GM23338 (cell line): Measurements from ENCODE around the gene LURAP1L. TPM values are rescaled to one million over a fixed set of nuclear protein-coding genes. Genes with fewer than 3 reads are reported as not detected.

Source experiments
- ATAC-seq: fragments of 200-7000 bp; cut with Tn5 transposase; 3 replicates; pipeline ENCODE4 v1.9.1; 2020
- DNase-seq: peaks from one replicate; pipeline ENCODE4 v3.0.0-alpha.2; 2015; ENCODE audit warnings: low spot score
- H2AFZ ChIP-seq: fragments of 200-600 bp; sonication (generic); 2 replicates; pipeline ENCODE4 v1.8.0; 2016; ENCODE audit warnings: antibody characterized with exemption, mild to moderate bottlenecking, moderate library complexity
- H3F3A ChIP-seq: fragments of 200-600 bp; sonication (generic); replicated peaks from 2 replicates; pipeline ENCODE4 v1.8.0; 2017; ENCODE audit warnings: antibody characterized with exemption, mixed run types, low read depth
- H3K27ac ChIP-seq: fragments of 200-600 bp; sonication (generic); 2 replicates; pipeline ENCODE4 v1.6.1; 2016; ENCODE audit warnings: low read depth
- H3K27me3 ChIP-seq: fragments of 200-600 bp; sonication (generic); 2 replicates; pipeline ENCODE4 v1.8.0; 2016; ENCODE audit warnings: mild to moderate bottlenecking, mixed run types, moderate library complexity; ENCODE audit not compliant: insufficient read depth
- H3K36me3 ChIP-seq: fragments of 200-600 bp; sonication (generic); 2 replicates; pipeline ENCODE4 v1.8.0; 2016; ENCODE audit warnings: mild to moderate bottlenecking; ENCODE audit not compliant: insufficient read depth
- H3K4me1 ChIP-seq: fragments of 200-600 bp; sonication (generic); 2 replicates; pipeline ENCODE4 v1.8.0; 2016; ENCODE audit warnings: mild to moderate bottlenecking, moderate library complexity; ENCODE audit not compliant: insufficient read depth
- H3K4me2 ChIP-seq: fragments of 200-600 bp; sonication (generic); 2 replicates; pipeline ENCODE4 v1.7.1; 2017; ENCODE audit warnings: mixed run types
- H3K4me3 ChIP-seq: fragments of 200-600 bp; sonication (generic); 2 replicates; pipeline ENCODE4 v1.6.1; 2016; ENCODE audit warnings: mixed run types
- H3K79me2 ChIP-seq: fragments of 200-600 bp; sonication (generic); replicated peaks from 2 replicates; pipeline ENCODE4 v1.8.0; 2017; ENCODE audit warnings: mild to moderate bottlenecking; ENCODE audit not compliant: insufficient read depth
- H3K9me2 ChIP-seq: fragments of 200-600 bp; sonication (generic); 2 replicates; pipeline ENCODE4 v1.8.0; 2017; ENCODE audit not compliant: insufficient read depth
- H4K20me1 ChIP-seq: fragments of 200-600 bp; sonication (generic); replicated peaks from 2 replicates; pipeline ENCODE4 v1.8.0; 2017; ENCODE audit warnings: mild to moderate bottlenecking; ENCODE audit not compliant: insufficient read depth
- H3K27ac Mint-ChIP-seq: 2 replicates; pipeline ENCODE4 v1.8.0; 2020; ENCODE audit warnings: inconsistent platforms, mild to moderate bottlenecking, moderate library complexity, mixed read lengths
- H3K27me3 Mint-ChIP-seq: 3 replicates; pipeline ENCODE4 v1.8.0; 2022; ENCODE audit warnings: low read depth, mild to moderate bottlenecking, moderate library complexity, mixed read lengths, inconsistent platforms; ENCODE audit not compliant: insufficient read depth, poor library complexity
- H3K36me3 Mint-ChIP-seq: 3 replicates; pipeline ENCODE4 v1.8.0; 2021; ENCODE audit warnings: low read depth, mild to moderate bottlenecking, inconsistent platforms, moderate library complexity, mixed read lengths
- H3K4me1 Mint-ChIP-seq: 3 replicates; pipeline ENCODE4 v1.8.0; 2020; ENCODE audit warnings: mild to moderate bottlenecking, inconsistent platforms, mixed read lengths
- H3K4me3 Mint-ChIP-seq: 3 replicates; pipeline ENCODE4 v1.8.0; 2021; ENCODE audit warnings: moderate library complexity, mild to moderate bottlenecking, inconsistent platforms, mixed read lengths
- H3K9me3 Mint-ChIP-seq: 3 replicates; pipeline ENCODE4 v1.8.0; 2020; ENCODE audit warnings: moderate library complexity, mild to moderate bottlenecking, inconsistent platforms, mixed read lengths
- EZH2phosphoT487 ChIP-seq: fragments of 200-600 bp; sonication (generic); IDR thresholded peaks from one replicate; pipeline ENCODE4 v1.8.1; 2018; ENCODE audit warnings: antibody characterized with exemption; ENCODE audit not compliant: unreplicated experiment
- NANOG ChIP-seq: IDR thresholded peaks from 2 replicates; pipeline ENCODE4 v1.6.1; 2016; ENCODE audit warnings: antibody characterized with exemption, borderline replicate concordance
- STAT1 ChIP-seq: IDR thresholded peaks from one replicate; pipeline ENCODE4 v1.6.1; 2016; ENCODE audit warnings: antibody characterized with exemption; ENCODE audit not compliant: unreplicated experiment
- ZNF331 ChIP-seq: fragments of 250-450 bp; sonication (Bioruptor Pico); IDR thresholded peaks from 2 replicates; pipeline ENCODE4 v1.5.0; 2020; ENCODE audit warnings: low read depth, mild to moderate bottlenecking, moderate library complexity
- polyA plus RNA-seq: library from polyadenylated mRNA; unstranded; fragments of >200 nt; fragmentation: Nextera tagmentation; extraction: Ambion mirVana; gene quantifications from 2 replicates; pipeline ENCODE4 v1.2.1, GENCODE V29; 2016
- total RNA-seq: library from RNA; depleted of rRNA; stranded (reverse); fragments of >200 nt; shearing (Covaris generic); gene quantifications from 2 replicates; pipeline ENCODE4 v1.2.3, GENCODE V29; 2014
- TF ChIP-seq, protein P1 (sequence below): fragments of 250-450 bp; sonication (Bioruptor Pico); IDR thresholded peaks from 2 replicates; pipeline ENCODE4 v1.5.0; 2020; ENCODE audit warnings: mild to moderate bottlenecking, moderate library complexity
- TF ChIP-seq, protein P2 (sequence below), 2 experiments: fragments of 200-600 bp in 1 of 2; sonication (generic) in 1 of 2; conservative IDR thresholded peaks; 2 replicates each; pipeline versions ENCODE4 v1.5.1 to v1.6.1; 2016 to 2017; ENCODE audit warnings: antibody characterized with exemption in 2 of 2, low read depth in 2 of 2, mild to moderate bottlenecking in 2 of 2, moderate library complexity in 1 of 2
- TF ChIP-seq, protein P3 (sequence below): IDR thresholded peaks from one replicate; pipeline ENCODE4 v1.6.1; 2018; ENCODE audit warnings: antibody characterized with exemption; ENCODE audit not compliant: unreplicated experiment

LURAP1L gene
- total and polyA plus RNA-seq, 2 experiments from 2014 or later, result 1.2 to 1.6 TPM

DNA sequence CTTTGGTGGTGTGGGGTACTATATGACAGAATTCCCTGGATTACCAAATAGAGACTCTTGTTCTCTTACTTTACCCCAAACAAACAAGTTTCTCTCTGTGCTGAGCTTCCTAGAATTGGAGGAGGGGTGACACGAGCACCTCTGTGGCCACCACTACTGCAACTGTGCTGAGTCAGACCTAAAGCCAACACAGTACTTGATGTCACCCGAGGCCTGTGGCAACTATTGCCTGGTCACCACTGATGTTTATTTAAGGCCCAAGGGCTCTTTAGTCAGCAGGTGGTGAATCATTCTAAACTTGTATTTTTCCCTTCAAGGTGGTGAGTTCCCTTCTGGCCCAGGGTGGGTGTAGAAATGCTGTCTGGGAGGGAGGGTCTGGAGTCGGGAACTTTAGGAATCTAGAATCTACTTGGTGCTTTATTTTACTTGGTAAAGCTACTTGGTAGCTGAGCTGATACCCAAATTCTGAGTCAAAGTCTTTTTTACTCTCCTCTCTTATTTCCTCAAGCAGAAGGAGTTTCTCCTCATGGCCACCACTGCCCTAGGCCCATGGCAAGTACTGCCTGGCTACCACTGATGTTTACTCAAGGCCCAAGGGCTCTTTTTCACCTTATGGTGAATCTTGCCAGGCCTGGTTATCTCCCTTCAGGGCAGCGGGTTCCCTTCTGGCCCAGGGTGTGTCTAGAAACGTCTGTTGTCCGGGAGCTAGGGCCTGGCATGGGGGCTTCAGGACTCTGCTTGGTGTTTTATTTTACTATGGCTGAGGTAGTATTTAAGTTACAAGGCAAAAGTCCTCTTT is 9.8 kb downstream of the LURAP1L start:
- Histone ChIP-seq H4K20me1 (no peaks in the 10 kb centered on the region), H3K79me2 (no peaks in the 10 kb centered on the region)

DNA sequence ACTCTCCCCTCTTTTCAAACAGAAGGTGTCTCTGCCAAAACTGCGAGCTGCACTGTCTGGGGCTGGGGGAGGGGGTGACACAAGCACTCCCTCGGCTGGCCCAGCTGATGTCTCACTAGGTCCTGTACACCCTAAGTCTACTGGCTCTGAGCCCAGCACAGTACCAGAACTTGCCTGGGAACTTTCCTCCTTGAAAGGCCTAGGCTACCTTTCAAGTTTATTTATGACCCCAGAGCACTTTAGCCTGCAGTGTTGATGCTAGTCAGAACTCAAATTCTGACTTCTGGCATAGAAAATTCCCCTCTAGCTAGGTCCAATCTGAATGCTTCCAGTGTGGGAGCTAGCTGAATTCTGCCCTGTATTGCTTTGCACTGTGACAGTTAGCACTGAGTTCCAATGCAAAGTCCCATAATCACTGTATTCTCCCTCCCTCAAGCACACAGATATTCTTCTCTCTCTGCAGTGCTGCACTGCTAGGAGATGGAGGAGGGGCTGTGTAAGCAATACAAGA is 10.5 kb downstream of the LURAP1L start:
- H3K27me3 Mint-ChIP-seq, result peaks cover 5% of the 10 kb centered on the region
- H3K4me3 Mint-ChIP-seq, result no peak overlapping the region
- Histone ChIP-seq H3K27me3 (no peaks in the 10 kb centered on the region), H3K4me1 (no peaks in the 10 kb centered on the region), H3K4me3 (no peak overlapping the region), H3K9me2 (no peaks in the 10 kb centered on the region), H3F3A (no peaks in the 10 kb centered on the region), H3K79me2 (no peaks in the 10 kb centered on the region), H3K36me3 (no peaks in the 10 kb centered on the region), H2AFZ (no peak overlapping the region), H4K20me1 (no peaks in the 10 kb centered on the region), H3K4me2 (no peak overlapping the region), H3K27ac (no peak overlapping the region)
- H3K9me3 Mint-ChIP-seq, result no peaks in the 10 kb centered on the region
- no peaks in the 10 kb centered on the region; the same call in 2 of the 3 replicates for H3K4me1 Mint-ChIP-seq
- no peak for ATAC-seq
- no peak overlapping the region for H3K27ac Mint-ChIP-seq
- H3K36me3 Mint-ChIP-seq, result no peaks in the 10 kb centered on the region
- DNase-seq, result no peak
- TF ChIP-seq NANOG, result no peak
- TF ChIP-seq, protein P1, sequence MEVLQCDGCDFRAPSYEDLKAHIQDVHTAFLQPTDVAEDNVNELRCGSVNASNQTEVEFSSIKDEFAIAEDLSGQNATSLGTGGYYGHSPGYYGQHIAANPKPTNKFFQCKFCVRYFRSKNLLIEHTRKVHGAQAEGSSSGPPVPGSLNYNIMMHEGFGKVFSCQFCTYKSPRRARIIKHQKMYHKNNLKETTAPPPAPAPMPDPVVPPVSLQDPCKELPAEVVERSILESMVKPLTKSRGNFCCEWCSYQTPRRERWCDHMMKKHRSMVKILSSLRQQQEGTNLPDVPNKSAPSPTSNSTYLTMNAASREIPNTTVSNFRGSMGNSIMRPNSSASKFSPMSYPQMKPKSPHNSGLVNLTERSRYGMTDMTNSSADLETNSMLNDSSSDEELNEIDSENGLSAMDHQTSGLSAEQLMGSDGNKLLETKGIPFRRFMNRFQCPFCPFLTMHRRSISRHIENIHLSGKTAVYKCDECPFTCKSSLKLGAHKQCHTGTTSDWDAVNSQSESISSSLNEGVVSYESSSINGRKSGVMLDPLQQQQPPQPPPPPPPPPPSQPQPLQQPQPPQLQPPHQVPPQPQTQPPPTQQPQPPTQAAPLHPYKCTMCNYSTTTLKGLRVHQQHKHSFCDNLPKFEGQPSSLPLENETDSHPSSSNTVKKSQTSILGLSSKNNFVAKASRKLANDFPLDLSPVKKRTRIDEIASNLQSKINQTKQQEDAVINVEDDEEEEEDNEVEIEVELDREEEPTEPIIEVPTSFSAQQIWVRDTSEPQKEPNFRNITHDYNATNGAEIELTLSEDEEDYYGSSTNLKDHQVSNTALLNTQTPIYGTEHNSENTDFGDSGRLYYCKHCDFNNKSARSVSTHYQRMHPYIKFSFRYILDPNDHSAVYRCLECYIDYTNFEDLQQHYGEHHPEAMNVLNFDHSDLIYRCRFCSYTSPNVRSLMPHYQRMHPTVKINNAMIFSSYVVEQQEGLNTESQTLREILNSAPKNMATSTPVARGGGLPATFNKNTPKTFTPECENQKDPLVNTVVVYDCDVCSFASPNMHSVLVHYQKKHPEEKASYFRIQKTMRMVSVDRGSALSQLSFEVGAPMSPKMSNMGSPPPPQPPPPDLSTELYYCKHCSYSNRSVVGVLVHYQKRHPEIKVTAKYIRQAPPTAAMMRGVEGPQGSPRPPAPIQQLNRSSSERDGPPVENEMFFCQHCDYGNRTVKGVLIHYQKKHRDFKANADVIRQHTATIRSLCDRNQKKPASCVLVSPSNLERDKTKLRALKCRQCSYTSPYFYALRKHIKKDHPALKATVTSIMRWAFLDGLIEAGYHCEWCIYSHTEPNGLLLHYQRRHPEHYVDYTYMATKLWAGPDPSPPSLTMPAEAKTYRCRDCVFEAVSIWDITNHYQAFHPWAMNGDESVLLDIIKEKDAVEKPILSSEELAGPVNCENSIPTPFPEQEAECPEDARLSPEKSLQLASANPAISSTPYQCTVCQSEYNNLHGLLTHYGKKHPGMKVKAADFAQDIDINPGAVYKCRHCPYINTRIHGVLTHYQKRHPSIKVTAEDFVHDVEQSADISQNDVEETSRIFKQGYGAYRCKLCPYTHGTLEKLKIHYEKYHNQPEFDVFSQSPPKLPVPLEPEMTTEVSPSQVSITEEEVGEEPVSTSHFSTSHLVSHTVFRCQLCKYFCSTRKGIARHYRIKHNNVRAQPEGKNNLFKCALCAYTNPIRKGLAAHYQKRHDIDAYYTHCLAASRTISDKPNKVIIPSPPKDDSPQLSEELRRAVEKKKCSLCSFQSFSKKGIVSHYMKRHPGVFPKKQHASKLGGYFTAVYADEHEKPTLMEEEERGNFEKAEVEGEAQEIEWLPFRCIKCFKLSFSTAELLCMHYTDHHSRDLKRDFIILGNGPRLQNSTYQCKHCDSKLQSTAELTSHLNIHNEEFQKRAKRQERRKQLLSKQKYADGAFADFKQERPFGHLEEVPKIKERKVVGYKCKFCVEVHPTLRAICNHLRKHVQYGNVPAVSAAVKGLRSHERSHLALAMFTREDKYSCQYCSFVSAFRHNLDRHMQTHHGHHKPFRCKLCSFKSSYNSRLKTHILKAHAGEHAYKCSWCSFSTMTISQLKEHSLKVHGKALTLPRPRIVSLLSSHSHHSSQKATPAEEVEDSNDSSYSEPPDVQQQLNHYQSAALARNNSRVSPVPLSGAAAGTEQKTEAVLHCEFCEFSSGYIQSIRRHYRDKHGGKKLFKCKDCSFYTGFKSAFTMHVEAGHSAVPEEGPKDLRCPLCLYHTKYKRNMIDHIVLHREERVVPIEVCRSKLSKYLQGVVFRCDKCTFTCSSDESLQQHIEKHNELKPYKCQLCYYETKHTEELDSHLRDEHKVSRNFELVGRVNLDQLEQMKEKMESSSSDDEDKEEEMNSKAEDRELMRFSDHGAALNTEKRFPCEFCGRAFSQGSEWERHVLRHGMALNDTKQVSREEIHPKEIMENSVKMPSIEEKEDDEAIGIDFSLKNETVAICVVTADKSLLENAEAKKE, result no peak

More for the DNA sequence above, 9.8 kb downstream of the LURAP1L start:
- Histone ChIP-seq H3F3A (no peaks in the 10 kb centered on the region), H3K4me2 (no peak overlapping the region), H3K27ac (no peak overlapping the region), H3K4me1 (no peaks in the 10 kb centered on the region), H3K36me3 (no peaks in the 10 kb centered on the region), H2AFZ (no peak overlapping the region), H3K27me3 (no peaks in the 10 kb centered on the region), H3K9me2 (no peaks in the 10 kb centered on the region), H3K4me3 (no peak overlapping the region)
- Mint-ChIP-seq H3K4me3 (no peak overlapping the region), H3K27me3 (peaks cover 5% of the 10 kb centered on the region), H3K27ac (no peak overlapping the region; the same call in 1 of the 2 replicates), H3K36me3 (no peaks in the 10 kb centered on the region), H3K4me1 (no peaks in the 10 kb centered on the region; the same call in 2 of the 3 replicates), H3K9me3 (no peaks in the 10 kb centered on the region)
- ATAC-seq (no peak), DNase-seq (no peak)
- TF ChIP-seq, protein P2, sequence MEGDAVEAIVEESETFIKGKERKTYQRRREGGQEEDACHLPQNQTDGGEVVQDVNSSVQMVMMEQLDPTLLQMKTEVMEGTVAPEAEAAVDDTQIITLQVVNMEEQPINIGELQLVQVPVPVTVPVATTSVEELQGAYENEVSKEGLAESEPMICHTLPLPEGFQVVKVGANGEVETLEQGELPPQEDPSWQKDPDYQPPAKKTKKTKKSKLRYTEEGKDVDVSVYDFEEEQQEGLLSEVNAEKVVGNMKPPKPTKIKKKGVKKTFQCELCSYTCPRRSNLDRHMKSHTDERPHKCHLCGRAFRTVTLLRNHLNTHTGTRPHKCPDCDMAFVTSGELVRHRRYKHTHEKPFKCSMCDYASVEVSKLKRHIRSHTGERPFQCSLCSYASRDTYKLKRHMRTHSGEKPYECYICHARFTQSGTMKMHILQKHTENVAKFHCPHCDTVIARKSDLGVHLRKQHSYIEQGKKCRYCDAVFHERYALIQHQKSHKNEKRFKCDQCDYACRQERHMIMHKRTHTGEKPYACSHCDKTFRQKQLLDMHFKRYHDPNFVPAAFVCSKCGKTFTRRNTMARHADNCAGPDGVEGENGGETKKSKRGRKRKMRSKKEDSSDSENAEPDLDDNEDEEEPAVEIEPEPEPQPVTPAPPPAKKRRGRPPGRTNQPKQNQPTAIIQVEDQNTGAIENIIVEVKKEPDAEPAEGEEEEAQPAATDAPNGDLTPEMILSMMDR (conservative IDR thresholded peaks at IDR 0.05; ENCODE audit: low read depth in 2 of 2), result no peak
- TF ChIP-seq STAT1 (no peak), EZH2phosphoT487 (no peak), ZNF331 (CRISPR knock-in tag) (no peak)
- TF ChIP-seq, protein P3, sequence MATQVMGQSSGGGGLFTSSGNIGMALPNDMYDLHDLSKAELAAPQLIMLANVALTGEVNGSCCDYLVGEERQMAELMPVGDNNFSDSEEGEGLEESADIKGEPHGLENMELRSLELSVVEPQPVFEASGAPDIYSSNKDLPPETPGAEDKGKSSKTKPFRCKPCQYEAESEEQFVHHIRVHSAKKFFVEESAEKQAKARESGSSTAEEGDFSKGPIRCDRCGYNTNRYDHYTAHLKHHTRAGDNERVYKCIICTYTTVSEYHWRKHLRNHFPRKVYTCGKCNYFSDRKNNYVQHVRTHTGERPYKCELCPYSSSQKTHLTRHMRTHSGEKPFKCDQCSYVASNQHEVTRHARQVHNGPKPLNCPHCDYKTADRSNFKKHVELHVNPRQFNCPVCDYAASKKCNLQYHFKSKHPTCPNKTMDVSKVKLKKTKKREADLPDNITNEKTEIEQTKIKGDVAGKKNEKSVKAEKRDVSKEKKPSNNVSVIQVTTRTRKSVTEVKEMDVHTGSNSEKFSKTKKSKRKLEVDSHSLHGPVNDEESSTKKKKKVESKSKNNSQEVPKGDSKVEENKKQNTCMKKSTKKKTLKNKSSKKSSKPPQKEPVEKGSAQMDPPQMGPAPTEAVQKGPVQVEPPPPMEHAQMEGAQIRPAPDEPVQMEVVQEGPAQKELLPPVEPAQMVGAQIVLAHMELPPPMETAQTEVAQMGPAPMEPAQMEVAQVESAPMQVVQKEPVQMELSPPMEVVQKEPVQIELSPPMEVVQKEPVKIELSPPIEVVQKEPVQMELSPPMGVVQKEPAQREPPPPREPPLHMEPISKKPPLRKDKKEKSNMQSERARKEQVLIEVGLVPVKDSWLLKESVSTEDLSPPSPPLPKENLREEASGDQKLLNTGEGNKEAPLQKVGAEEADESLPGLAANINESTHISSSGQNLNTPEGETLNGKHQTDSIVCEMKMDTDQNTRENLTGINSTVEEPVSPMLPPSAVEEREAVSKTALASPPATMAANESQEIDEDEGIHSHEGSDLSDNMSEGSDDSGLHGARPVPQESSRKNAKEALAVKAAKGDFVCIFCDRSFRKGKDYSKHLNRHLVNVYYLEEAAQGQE, result no peak
